Measurements from ENCODE around the gene CNTNAP3. TPM values are rescaled to one million over a fixed set of nuclear protein-coding genes. Genes with fewer than 3 reads are reported as not detected.
"Not testable (repeated sequence)": the region's sequence is repeated elsewhere in the genome, so short reads cannot be mapped to it uniquely, and the experiment has no call there.

CNTNAP3 gene
- total RNA-seq: not detected

DNA sequence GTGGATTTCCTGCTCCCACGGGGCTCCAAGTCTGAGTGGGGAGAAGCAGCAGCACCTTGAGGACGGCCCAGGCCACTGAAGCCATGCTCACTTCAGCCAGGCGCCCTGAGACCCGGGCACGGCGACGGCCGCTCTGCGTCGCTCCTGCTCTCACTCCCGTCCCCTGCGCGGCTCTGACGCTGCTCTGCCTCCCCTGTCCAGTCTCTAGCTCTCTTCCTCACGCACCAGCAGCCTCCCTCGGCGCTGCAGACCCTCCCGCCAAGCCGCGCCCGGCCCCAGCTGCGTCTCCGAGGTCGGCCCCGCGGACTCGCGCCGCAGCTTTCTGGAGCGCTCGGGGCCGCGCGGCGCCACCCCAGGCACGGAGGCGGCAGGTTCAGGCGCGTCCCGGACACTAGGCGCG, at the start of gene CNTNAP3:
TSS of gene CNTNAP3 (minus strand) at position 188 of the 400 bp plus-strand sequence. CDS start at position 85, 103 bp downstream.
- not testable (repeated sequence) for DNase-seq (ENCODE audit: low read depth in 2 of 3, low spot score in 2 of 3)

DNA sequence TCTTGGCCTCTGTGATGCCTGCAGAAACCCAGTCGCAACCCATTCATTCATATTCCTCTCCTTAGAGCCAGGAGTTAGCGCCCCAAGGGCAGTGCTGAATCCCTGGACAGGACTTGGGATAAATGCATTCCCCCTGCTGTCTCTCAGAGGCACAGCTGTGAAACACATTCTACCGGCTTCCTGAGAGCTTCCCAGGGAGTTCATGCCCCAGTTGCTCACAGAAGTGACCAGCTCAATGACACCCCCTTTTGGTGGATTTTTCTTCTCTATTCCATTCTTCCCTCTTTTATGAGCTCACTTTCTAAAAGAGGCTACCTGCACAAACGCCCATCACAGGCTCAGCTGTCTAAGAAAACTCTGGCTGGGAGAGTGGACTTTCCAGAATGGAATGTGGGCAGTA, 8.0 kb downstream of the CNTNAP3 start:
- not testable (repeated sequence) for DNase-seq (ENCODE audit: low read depth in 2 of 3, low spot score in 2 of 3)

DNA sequence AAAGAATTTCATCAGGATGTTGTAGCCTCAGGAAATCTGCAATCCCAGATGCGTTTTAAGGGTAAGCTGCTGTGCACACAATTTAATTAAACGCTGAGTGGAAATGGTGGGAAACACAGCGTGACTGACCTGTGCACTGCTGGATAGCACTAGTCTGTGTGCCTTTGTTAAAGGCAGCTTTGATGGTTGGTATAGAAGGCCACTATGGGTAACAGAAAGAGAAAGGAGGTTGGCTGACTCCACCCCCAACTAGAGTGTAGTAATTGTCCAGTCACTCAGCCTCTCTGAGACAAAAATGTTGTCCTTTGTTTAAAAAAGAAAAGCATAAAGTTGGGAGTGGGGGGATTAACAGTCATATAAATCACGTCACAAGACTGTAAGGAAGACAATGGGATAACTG, 45.5 kb downstream of the CNTNAP3 start:
- not testable (repeated sequence) for DNase-seq (ENCODE audit: low read depth in 2 of 3, low spot score in 2 of 3)

GRCh38 chr9:39232130-39232991, 55.6 kb downstream of the CNTNAP3 start:
- DNase-seq (ENCODE audit: low read depth in 2 of 3, low spot score in 2 of 3): not testable (repeated sequence)

GRCh38 chr9:39215976-39216375, 72.0 kb downstream of the CNTNAP3 start:
- not testable (repeated sequence) for DNase-seq (ENCODE audit: low read depth in 2 of 3, low spot score in 2 of 3)

DNA sequence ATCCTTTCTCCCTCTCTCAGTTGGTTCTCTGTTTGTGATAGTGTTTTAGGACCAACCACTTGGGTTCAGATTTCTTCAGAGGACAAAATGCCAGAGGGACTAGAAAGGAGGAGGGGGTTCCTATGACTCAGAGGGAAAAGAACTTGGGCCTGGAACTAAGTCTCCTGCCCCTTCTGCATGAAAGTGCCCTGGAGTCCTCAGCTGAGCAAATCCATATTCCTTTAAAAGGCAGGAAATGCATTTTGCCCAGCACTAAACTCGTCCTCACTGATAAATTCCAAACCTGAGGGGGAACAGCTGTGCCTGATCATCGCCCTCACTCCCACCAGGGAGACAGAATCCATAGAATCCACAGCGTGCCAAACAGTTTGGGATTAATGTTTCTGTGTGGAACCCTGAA, 78.2 kb downstream of the CNTNAP3 start:
- DNase-seq (ENCODE audit: low read depth in 2 of 3, low spot score in 2 of 3): not testable (repeated sequence)

- DNase-seq (ENCODE audit: low read depth in 2 of 3, low spot score in 2 of 3): not testable (repeated sequence)
These were observed 81.3 kb downstream of the CNTNAP3 start for GRCh38 chr9:39206643-39207042.

- DNase-seq (ENCODE audit: low read depth in 2 of 3, low spot score in 2 of 3): not testable (repeated sequence)
These were observed 82.1 kb downstream of the CNTNAP3 start for GRCh38 chr9:39205842-39206241.

GRCh38 chr9:39200412-39200811, 87.6 kb downstream of the CNTNAP3 start:
- DNase-seq (ENCODE audit: low read depth in 2 of 3, low spot score in 2 of 3): not testable (repeated sequence)

- not testable (repeated sequence) for DNase-seq (ENCODE audit: low read depth in 2 of 3, low spot score in 2 of 3)
These were observed 89.8 kb downstream of the CNTNAP3 start for GRCh38 chr9:39198000-39198709.

DNA sequence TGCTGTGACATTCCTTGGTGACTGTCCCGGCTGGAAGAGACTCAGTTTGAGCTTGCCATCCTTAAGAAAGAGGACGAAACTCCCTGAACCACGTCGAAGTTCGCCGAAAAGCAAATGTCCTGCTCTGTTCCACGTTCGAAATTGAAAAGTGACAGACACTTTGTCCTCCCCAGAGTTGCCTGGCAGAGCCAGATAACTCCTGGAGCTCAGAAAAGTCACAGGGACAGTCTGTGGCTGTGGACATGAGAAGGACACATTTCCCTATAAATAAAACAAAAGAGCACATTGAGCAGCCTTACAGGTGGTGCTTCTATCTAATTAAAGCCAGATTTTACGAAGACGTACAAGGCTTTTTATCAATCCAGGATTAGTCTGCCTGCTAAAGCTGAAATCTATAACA, 116.6 kb downstream of the CNTNAP3 start:
- DNase-seq (ENCODE audit: low read depth in 2 of 3, low spot score in 2 of 3): not testable (repeated sequence)

DNA sequence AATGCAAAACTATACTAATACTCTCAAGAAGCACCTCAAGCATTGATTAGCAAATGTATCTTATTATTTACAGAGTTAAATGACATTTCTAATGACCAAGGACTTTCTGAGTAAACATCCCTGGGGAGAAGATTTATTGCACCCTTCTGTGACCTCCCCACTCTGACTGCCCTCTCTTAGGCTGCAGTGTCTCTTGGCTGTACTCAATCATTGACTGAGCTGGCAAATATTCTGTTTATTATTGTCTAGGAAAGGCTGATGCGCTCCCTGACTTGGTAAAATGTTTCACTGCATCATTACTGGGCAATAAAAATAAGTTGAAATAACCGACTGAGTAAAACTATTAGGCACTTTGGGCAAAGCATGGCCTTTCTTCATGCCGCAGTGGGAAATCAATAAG, 130.3 kb downstream of the CNTNAP3 start:
- DNase-seq (ENCODE audit: low read depth in 2 of 3, low spot score in 2 of 3): not testable (repeated sequence)

- not testable (repeated sequence) for DNase-seq (ENCODE audit: low read depth in 2 of 3, low spot score in 2 of 3)
These were observed 155.0 kb downstream of the CNTNAP3 start for GRCh38 chr9:39132826-39133552.

GRCh38 chr9:39121401-39121800, 166.6 kb downstream of the CNTNAP3 start:
- not testable (repeated sequence) for DNase-seq (ENCODE audit: low read depth in 2 of 3, low spot score in 2 of 3)

DNA sequence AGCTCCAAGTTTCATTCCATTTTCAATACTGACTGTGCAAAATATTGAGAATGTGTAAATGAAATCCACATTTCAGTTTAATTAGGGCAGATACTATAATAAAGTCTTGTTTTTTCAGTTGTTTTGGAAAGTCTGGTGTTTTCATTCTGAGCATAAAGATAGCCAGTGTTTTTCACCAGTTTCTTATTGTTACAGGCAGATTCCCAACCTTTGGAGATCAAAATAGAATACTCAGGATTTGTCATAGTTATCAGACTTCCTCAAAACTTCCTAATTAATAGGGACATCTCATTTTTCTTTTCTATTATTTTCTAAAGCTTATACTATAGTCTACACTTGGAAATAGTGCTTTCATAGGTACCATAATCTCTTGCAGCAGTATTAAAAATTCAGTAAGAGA, 176.2 kb downstream of the CNTNAP3 start:
- DNase-seq (ENCODE audit: low read depth in 2 of 3, low spot score in 2 of 3): not testable (repeated sequence)

GRCh38 chr9:39108145-39108544, 179.8 kb downstream of the CNTNAP3 start:
- DNase-seq (ENCODE audit: low read depth in 2 of 3, low spot score in 2 of 3): no peak

GRCh38 chr9:39097208-39097607, 190.8 kb downstream of the CNTNAP3 start:
- not testable (repeated sequence) for DNase-seq (ENCODE audit: low read depth in 2 of 3, low spot score in 2 of 3)

DNA sequence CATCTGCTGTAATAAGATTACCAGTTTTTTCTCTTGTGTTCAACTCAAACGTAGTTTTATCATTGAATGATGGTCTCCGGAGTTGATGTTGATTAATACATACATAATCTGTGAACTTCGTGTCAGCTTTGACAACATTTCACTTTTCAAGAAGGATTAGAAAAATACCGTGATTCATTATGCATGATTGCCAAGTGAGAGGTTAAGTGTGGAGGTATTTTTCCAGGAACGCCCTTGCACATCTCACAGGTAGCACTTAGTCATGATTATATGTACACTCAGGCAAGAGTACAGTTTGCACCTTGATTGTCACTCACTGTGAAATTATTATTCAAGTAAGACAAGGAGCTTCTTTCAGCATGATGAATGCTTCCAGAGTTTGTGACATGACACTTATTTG, 202.7 kb downstream of the CNTNAP3 start:
- DNase-seq (ENCODE audit: low read depth in 2 of 3, low spot score in 2 of 3): not testable (repeated sequence)

- DNase-seq (ENCODE audit: low read depth in 2 of 3, low spot score in 2 of 3): not testable (repeated sequence)
These were observed 205.4 kb downstream of the CNTNAP3 start for GRCh38 chr9:39082574-39082973.

DNA sequence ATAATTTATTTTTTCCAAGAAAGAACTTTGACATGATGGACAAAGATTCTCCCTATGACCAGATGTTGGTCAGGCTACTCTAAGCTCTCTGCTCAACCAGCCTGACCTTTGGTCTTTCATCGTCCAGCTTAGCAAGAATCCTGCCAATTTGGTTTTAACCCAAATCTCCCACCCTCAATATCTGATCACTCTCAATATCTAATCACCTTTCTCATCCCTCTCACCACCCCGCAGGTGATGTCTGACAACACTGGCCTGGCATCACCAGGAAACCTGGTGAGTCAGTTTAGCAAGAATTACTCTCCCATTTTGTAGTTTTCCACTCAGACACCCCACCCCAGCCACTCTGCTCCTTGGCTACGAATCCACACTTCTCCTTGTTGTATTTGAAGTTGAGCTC, 207.9 kb downstream of the CNTNAP3 start:
- DNase-seq (ENCODE audit: low read depth in 2 of 3, low spot score in 2 of 3): not testable (repeated sequence)

Measured in hematopoietic multipotent progenitor cell (in vitro differentiated cells).